Osteoblast (primary cell): ENCODE results near the gene RBM11. TPM values are rescaled to one million over a fixed set of nuclear protein-coding genes. Genes with fewer than 3 reads are reported as not detected.

Experiments used
- DNase-seq: peaks from one replicate; pipeline ENCODE4 v3.0.0; 2011; ENCODE audit warnings: low spot score, mixed read lengths; ENCODE audit not compliant: insufficient read length; ENCODE audit errors: missing footprints
- H2AFZ ChIP-seq: 2 replicates; pipeline ENCODE4 v1.6.0; 2011; ENCODE audit warnings: mild to moderate bottlenecking, low read length
- H3K27ac ChIP-seq: 2 replicates; pipeline ENCODE4 v1.5.1; 2011; ENCODE audit warnings: mild to moderate bottlenecking, low read depth, low read length, moderate library complexity
- H3K27me3 ChIP-seq: 2 replicates; pipeline ENCODE4 v1.6.0; 2012; ENCODE audit warnings: mild to moderate bottlenecking, control low read depth, inconsistent platforms, low read length, moderate library complexity; ENCODE audit not compliant: insufficient read depth
- H3K36me3 ChIP-seq: 2 replicates; pipeline ENCODE4 v1.5.1; 2011; ENCODE audit warnings: mild to moderate bottlenecking, low read length, control low read depth, moderate library complexity; ENCODE audit not compliant: insufficient read depth
- H3K4me1 ChIP-seq: 2 replicates; pipeline ENCODE4 v1.5.1; 2011; ENCODE audit warnings: mild to moderate bottlenecking, low read length, control low read depth, moderate library complexity; ENCODE audit not compliant: insufficient read depth
- H3K4me2 ChIP-seq: 2 replicates; pipeline ENCODE4 v1.6.0; 2011; ENCODE audit warnings: mild to moderate bottlenecking, low read length; ENCODE audit not compliant: insufficient read depth
- H3K4me3 ChIP-seq: fragments of 200-600 bp; sonication (generic); 3 replicates; pipeline ENCODE4 v1.5.1; 2012; ENCODE audit warnings: mild to moderate bottlenecking, low read length, inconsistent platforms; ENCODE audit not compliant: insufficient read depth
- H3K79me2 ChIP-seq: 2 replicates; pipeline ENCODE4 v1.6.0; 2012; ENCODE audit warnings: mild to moderate bottlenecking, low read length, control low read depth, inconsistent platforms; ENCODE audit not compliant: insufficient read depth
- H3K9me3 ChIP-seq: 2 replicates; pipeline ENCODE4 v1.5.1; 2011; ENCODE audit warnings: low read depth, low read length, control low read depth
- H4K20me1 ChIP-seq: 2 replicates; pipeline ENCODE4 v1.6.0; 2012; ENCODE audit warnings: mild to moderate bottlenecking, low read length, control low read depth; ENCODE audit not compliant: insufficient read depth
- CTCF ChIP-seq: IDR thresholded peaks from 2 replicates; pipeline ENCODE4 v1.5.1; 2011; ENCODE audit warnings: mild to moderate bottlenecking, low read depth, low read length, moderate library complexity; ENCODE audit errors: extremely low read depth
- total RNA-seq: library from RNA; depleted of rRNA; stranded (reverse); fragments of >200 nt; gene quantifications from 2 replicates; pipeline ENCODE4 v1.2.3, GENCODE V29; 2012

RBM11 gene
- total RNA-seq, 1 donor = under 0.01 TPM

- no peak for DNase-seq
- H3K27ac ChIP-seq = no peak overlapping the region
- H3K4me2 ChIP-seq = no peak overlapping the region
- no peak for TF ChIP-seq CTCF
- no peaks in the 10 kb centered on the region for H3K27me3 ChIP-seq
- no peak overlapping the region for H3K4me3 ChIP-seq
- H3K79me2 ChIP-seq = no peaks in the 10 kb centered on the region
- no peaks in the 10 kb centered on the region for H3K9me3 ChIP-seq
- H3K4me1 ChIP-seq = no peaks in the 10 kb centered on the region
- no peak overlapping the region for H2AFZ ChIP-seq
- no peaks in the 10 kb centered on the region for H3K36me3 ChIP-seq
- no peaks in the 10 kb centered on the region for H4K20me1 ChIP-seq
Measured at GRCh38 chr21:14271641-14272040, 55.7 kb downstream of the RBM11 start.

- H3K79me2 ChIP-seq = no peaks in the 10 kb centered on the region
- no peak overlapping the region for H2AFZ ChIP-seq
- no peak for TF ChIP-seq CTCF
- no peaks in the 10 kb centered on the region for H3K9me3 ChIP-seq
- no peaks in the 10 kb centered on the region for H3K27me3 ChIP-seq
- H3K4me2 ChIP-seq = no peak overlapping the region
- no peak overlapping the region for H3K27ac ChIP-seq
- H3K4me3 ChIP-seq = no peak overlapping the region
- no peaks in the 10 kb centered on the region for H3K36me3 ChIP-seq
- H4K20me1 ChIP-seq = no peaks in the 10 kb centered on the region
- H3K4me1 ChIP-seq = no peaks in the 10 kb centered on the region
- DNase-seq = peak; percentile 19
Measured at GRCh38 chr21:14273736-14274538, 58.0 kb downstream of the RBM11 start.

- no peak overlapping the region for H3K4me3 ChIP-seq
- H3K36me3 ChIP-seq = no peaks in the 10 kb centered on the region
- no peaks in the 10 kb centered on the region for H3K9me3 ChIP-seq
- H4K20me1 ChIP-seq = no peaks in the 10 kb centered on the region
- no peak for DNase-seq
- no peaks in the 10 kb centered on the region for H3K4me1 ChIP-seq
- no peak for TF ChIP-seq CTCF
- no peak overlapping the region for H3K4me2 ChIP-seq
- H3K27ac ChIP-seq = no peak overlapping the region
- H2AFZ ChIP-seq = no peak overlapping the region
- H3K27me3 ChIP-seq = no peaks in the 10 kb centered on the region
- H3K79me2 ChIP-seq = no peaks in the 10 kb centered on the region
Measured at GRCh38 chr21:14275702-14276205, 59.8 kb downstream of the RBM11 start.

Other genes starting within 250 kb of the RBM11 start
- not detected in 2 replicates for gene LIPI, start 5.2 kb upstream of the RBM11 start, total RNA-seq
- 68.7 and 70.9 TPM in 2 replicates for gene HSPA13, start 167.0 kb downstream of the RBM11 start, total RNA-seq